Lung (tissue), 12 donors: ENCODE data around the gene CLDN19. TPM values are rescaled to one million over a fixed set of nuclear protein-coding genes. Genes with fewer than 3 reads are reported as not detected.

Experiments
- ATAC-seq: fragments of 200-7000 bp; cut with Tn5 transposase; one replicate; pipeline ENCODE4 v1.9.1; 2020; ENCODE audit warnings: moderate number of reproducible peaks; ENCODE audit not compliant: insufficient read depth, low FRiP score
- DNase-seq, 3 donors: peaks; one replicate each; pipeline ENCODE4 v3.0.0-alpha.2; 2013 to 2017
- H3K27ac ChIP-seq, 2 donors: one replicate each; pipeline ENCODE4 v1.5.1; 2013; ENCODE audit warnings: mild to moderate bottlenecking in 2 of 2, moderate library complexity in 2 of 2, control low read depth in 1 of 2, inconsistent platforms in 1 of 2, low read depth in 1 of 2, low read length in 1 of 2
- H3K27me3 ChIP-seq, 3 donors: one replicate each; pipeline ENCODE4 v1.5.1; 2013; ENCODE audit warnings: low read length in 2 of 3; ENCODE audit not compliant: control insufficient read depth in 3 of 3, insufficient read depth in 3 of 3
- H3K36me3 ChIP-seq, 4 donors: one replicate each; pipeline ENCODE4 v1.5.1; 2013; ENCODE audit warnings: low read length in 4 of 4, mild to moderate bottlenecking in 1 of 4, moderate library complexity in 1 of 4; ENCODE audit not compliant: control insufficient read depth in 4 of 4, insufficient read depth in 4 of 4
- H3K4me1 ChIP-seq, 5 donors: one replicate each; pipeline ENCODE4 v1.5.1; 2013; ENCODE audit warnings: low read length in 5 of 5, mild to moderate bottlenecking in 2 of 5, moderate library complexity in 1 of 5; ENCODE audit not compliant: control insufficient read depth in 5 of 5, insufficient read depth in 5 of 5
- H3K4me3 ChIP-seq: one replicate; pipeline ENCODE4 v1.5.1; 2013; ENCODE audit warnings: mild to moderate bottlenecking, control low read depth, moderate library complexity
- H3K9ac ChIP-seq, 2 donors: one replicate each; pipeline ENCODE4 v1.5.1; 2013; ENCODE audit warnings: low read length in 2 of 2, control low read depth in 1 of 2; ENCODE audit not compliant: insufficient read depth in 1 of 2
- H3K9me3 ChIP-seq, 4 donors: one replicate each; pipeline ENCODE4 v1.5.1; 2013; ENCODE audit warnings: low read length in 3 of 4, mild to moderate bottlenecking in 1 of 4, moderate library complexity in 1 of 4; ENCODE audit not compliant: control insufficient read depth in 4 of 4, insufficient read depth in 3 of 4
- WGBS, 2 donors: extraction: QIAGEN DNeasy Blood & Tissue Kit; methylation state at CpG; one replicate each; pipeline ENCODE4 v1.1.7; 2013; 5-methylcytosine and 5-hydroxymethylcytosine counted together
- polyA plus RNA-seq, 2 donors: library from polyadenylated mRNA; stranded (reverse); fragments of 200-250 nt; gene quantifications; one replicate each; pipeline ENCODE4 v1.2.1, GENCODE V29; 2013
- total RNA-seq, 2 donors: library from RNA; depleted of rRNA in 1 of 2; stranded (reverse); fragments of >200 nt in 1 of 2; gene quantifications; one replicate each; pipeline ENCODE4 v1.2.1, GENCODE V29; 2014 to 2021
- TF ChIP-seq, protein P1 (sequence below): IDR thresholded peaks from 2 replicates; pipeline ENCODE4 v1.5.1; 2012; ENCODE audit warnings: mild to moderate bottlenecking; ENCODE audit errors: control extremely low read depth, extremely low read depth
- donor health status: control.
- donor health status: control.
- donor health status: Bipolar disorder and iron deficiency.
- donor health status: healthy.
- donor health status: DM: yes; HTN: yes; CAD: no.

The CLDN19 gene
- total and polyA plus RNA-seq, 4 donors, result 0.01 to 2.0 (median 0.04) TPM; not detected in 1

DNA sequence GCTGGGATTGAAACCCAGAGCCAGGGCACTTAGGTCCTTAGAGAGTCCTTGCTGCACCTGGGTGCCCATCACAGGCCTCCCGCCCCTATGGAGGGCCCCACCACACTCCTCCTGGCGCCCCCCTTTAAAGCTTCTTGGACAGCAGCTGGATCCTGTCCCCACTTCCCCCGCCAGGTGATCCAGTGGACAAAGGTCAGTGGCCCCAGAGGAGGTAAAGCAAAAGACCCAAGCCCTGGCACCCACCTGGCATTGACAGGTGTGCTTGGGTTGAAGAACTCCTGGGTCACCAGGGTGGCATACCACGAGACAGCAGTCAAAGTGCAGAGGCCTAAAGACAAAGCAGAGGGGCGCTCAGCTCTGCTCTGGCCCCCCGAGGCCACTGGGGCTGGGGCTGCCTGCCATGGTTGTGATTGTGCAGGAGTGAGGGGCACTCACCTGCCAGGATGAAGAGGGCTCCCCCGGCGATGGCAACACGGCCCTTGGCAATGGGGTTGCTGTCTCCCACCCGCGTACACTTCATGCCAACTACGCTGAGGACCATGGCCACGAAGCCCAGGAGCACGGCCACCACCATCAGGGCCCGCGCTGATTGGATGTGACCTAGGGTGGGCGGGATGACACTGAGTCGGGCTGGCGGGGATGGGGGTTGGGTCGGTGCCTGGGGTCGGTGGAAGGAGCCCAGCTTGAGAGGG, 1.9 kb downstream of the CLDN19 start:
- Histone ChIP-seq H3K36me3 (no peaks in the 10 kb centered on the region), H3K4me3 (no peak overlapping the region), H3K27me3 (no peaks in the 10 kb centered on the region), H3K9ac (no peak overlapping the region), H3K4me1 (peaks cover 0 to 28% (median 0%) of the 10 kb centered on the region in 5 donors), H3K9me3 (no peaks in the 10 kb centered on the region), H3K27ac (no peak overlapping the region)
- 89 to 90% methylated on average over 21 of the region's 21 CpGs for WGBS, 2 donors
- DNase-seq (no peak), ATAC-seq (no peak)
- TF ChIP-seq, protein P1, sequence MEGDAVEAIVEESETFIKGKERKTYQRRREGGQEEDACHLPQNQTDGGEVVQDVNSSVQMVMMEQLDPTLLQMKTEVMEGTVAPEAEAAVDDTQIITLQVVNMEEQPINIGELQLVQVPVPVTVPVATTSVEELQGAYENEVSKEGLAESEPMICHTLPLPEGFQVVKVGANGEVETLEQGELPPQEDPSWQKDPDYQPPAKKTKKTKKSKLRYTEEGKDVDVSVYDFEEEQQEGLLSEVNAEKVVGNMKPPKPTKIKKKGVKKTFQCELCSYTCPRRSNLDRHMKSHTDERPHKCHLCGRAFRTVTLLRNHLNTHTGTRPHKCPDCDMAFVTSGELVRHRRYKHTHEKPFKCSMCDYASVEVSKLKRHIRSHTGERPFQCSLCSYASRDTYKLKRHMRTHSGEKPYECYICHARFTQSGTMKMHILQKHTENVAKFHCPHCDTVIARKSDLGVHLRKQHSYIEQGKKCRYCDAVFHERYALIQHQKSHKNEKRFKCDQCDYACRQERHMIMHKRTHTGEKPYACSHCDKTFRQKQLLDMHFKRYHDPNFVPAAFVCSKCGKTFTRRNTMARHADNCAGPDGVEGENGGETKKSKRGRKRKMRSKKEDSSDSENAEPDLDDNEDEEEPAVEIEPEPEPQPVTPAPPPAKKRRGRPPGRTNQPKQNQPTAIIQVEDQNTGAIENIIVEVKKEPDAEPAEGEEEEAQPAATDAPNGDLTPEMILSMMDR, result no peak

- TF ChIP-seq, protein P1, result no peak
- no peak for ATAC-seq
These were observed 2.8 kb downstream of the CLDN19 start for GRCh38 chr1:42737257-42737656.

GRCh38 chr1:42736571-42737200, 3.4 kb downstream of the CLDN19 start:
- WGBS, 2 donors, result 82 to 92% methylated on average over 7 to 8 of the region's 8 CpGs

More at GRCh38 chr1:42737257-42737656, 2.8 kb downstream of the CLDN19 start:
- Histone ChIP-seq H3K4me1 (peaks cover 0 to 28% (median 0%) of the 10 kb centered on the region in 5 donors), H3K27ac (no peak overlapping the region), H3K4me3 (no peak overlapping the region), H3K9me3 (no peaks in the 10 kb centered on the region), H3K27me3 (no peaks in the 10 kb centered on the region), H3K36me3 (no peaks in the 10 kb centered on the region), H3K9ac (no peak overlapping the region)
- no peak for DNase-seq
- WGBS, 2 donors, result 20 to 27% methylated on average over 5 of the region's 5 CpGs

More at GRCh38 chr1:42736571-42737200, 3.4 kb downstream of the CLDN19 start:
- Histone ChIP-seq H3K36me3 (no peaks in the 10 kb centered on the region), H3K9me3 (no peaks in the 10 kb centered on the region), H3K9ac (no peak overlapping the region), H3K27me3 (no peaks in the 10 kb centered on the region), H3K4me1 (peaks cover 0 to 25% (median 0%) of the 10 kb centered on the region in 5 donors), H3K27ac (no peak overlapping the region), H3K4me3 (no peak overlapping the region)
- no peak for ATAC-seq
- TF ChIP-seq, protein P1, result no peak
- no peak for DNase-seq
